Activated T-cell treated with anti-CD3 and anti-CD28 coated beads, Interleukin-2, amount 50 U/mL, for 4 hours (primary cell): ENCODE measurements around the gene KRTAP3-2. TPM values are rescaled to one million over a fixed set of nuclear protein-coding genes. Genes with fewer than 3 reads are reported as not detected.

Experiments
- total RNA-seq, 3 donors: library from RNA; stranded (reverse); gene quantifications; one replicate each; pipeline ENCODE4 v1.2.1, GENCODE V29; 2021

The KRTAP3-2 gene
- total RNA-seq, 3 donors from 2014 or later: not detected

Other genes with a start within 250 kb of the KRTAP3-2 start
- not detected for gene KRT25, start 244.6 kb downstream of the KRTAP3-2 start, total RNA-seq
- not detected for gene KRT26, start 227.7 kb downstream of the KRTAP3-2 start, total RNA-seq
- not detected for gene KRT27, start 217.4 kb downstream of the KRTAP3-2 start, total RNA-seq
- gene KRT28, start 199.9 kb downstream of the KRTAP3-2 start, total RNA-seq: not detected
- gene KRT10, start 177.3 kb downstream of the KRTAP3-2 start, total RNA-seq: 10 to 100 TPM; 48.7 to 50.0 (median 49.7) TPM
- gene KRT12, start 132.7 kb downstream of the KRTAP3-2 start, total RNA-seq: not detected
- gene KRT20, start 114.7 kb downstream of the KRTAP3-2 start, total RNA-seq: under 1 TPM; 0.19 to 0.30 (median 0.21) TPM
- gene KRT23, start 62.3 kb downstream of the KRTAP3-2 start, total RNA-seq: not detected
- gene KRT39, start 33.0 kb downstream of the KRTAP3-2 start, total RNA-seq: not detected
- not detected for gene KRT40, start 15.6 kb downstream of the KRTAP3-2 start, total RNA-seq
- not detected for gene KRTAP3-3, start 5.7 kb downstream of the KRTAP3-2 start, total RNA-seq
- not detected for gene KRTAP3-1, start 9.2 kb upstream of the KRTAP3-2 start, total RNA-seq
- not detected for gene KRTAP1-5, start 27.3 kb upstream of the KRTAP3-2 start, total RNA-seq
- gene KRTAP1-4, start 30.3 kb upstream of the KRTAP3-2 start, total RNA-seq: not detected
- not detected for gene KRTAP1-3, start 35.0 kb upstream of the KRTAP3-2 start, total RNA-seq
- not detected for gene KRTAP1-1, start 41.5 kb upstream of the KRTAP3-2 start, total RNA-seq
- gene KRTAP2-1, start 47.4 kb upstream of the KRTAP3-2 start, total RNA-seq: not detected
- gene KRTAP2-2, start 55.3 kb upstream of the KRTAP3-2 start, total RNA-seq: not detected
- not detected for gene KRTAP2-3, start 60.2 kb upstream of the KRTAP3-2 start, total RNA-seq
- not detected for gene KRTAP2-4, start 66.0 kb upstream of the KRTAP3-2 start, total RNA-seq
- gene KRTAP4-7, start 84.2 kb upstream of the KRTAP3-2 start, total RNA-seq: not detected
- not detected for gene KRTAP4-8, start 98.2 kb upstream of the KRTAP3-2 start, total RNA-seq
- gene KRTAP4-16, start 102.3 kb upstream of the KRTAP3-2 start, total RNA-seq: not detected
- gene KRTAP4-9, start 105.5 kb upstream of the KRTAP3-2 start, total RNA-seq: not detected
- not detected for gene KRTAP4-11, start 118.5 kb upstream of the KRTAP3-2 start, total RNA-seq
- gene KRTAP4-12, start 124.3 kb upstream of the KRTAP3-2 start, total RNA-seq: not detected
- gene KRTAP4-6, start 140.6 kb upstream of the KRTAP3-2 start, total RNA-seq: not detected
- not detected for gene KRTAP4-5, start 149.9 kb upstream of the KRTAP3-2 start, total RNA-seq
- not detected for gene KRTAP4-4, start 160.8 kb upstream of the KRTAP3-2 start, total RNA-seq
- not detected for gene KRTAP4-3, start 168.3 kb upstream of the KRTAP3-2 start, total RNA-seq
- not detected for gene KRTAP4-2, start 178.3 kb upstream of the KRTAP3-2 start, total RNA-seq
- not detected for gene KRTAP4-1, start 185.0 kb upstream of the KRTAP3-2 start, total RNA-seq
- gene KRTAP9-1, start 190.0 kb upstream of the KRTAP3-2 start, total RNA-seq: not detected
- not detected for gene KRTAP9-2, start 226.7 kb upstream of the KRTAP3-2 start, total RNA-seq
- gene KRTAP9-3, start 232.5 kb upstream of the KRTAP3-2 start, total RNA-seq: not detected
- gene KRTAP9-8, start 238.1 kb upstream of the KRTAP3-2 start, total RNA-seq: not detected
- gene KRTAP9-4, start 249.8 kb upstream of the KRTAP3-2 start, total RNA-seq: not detected